ENCODE measurements around the gene NPEPPS.

NPEPPS gene

GRCh38 chr17:47670064-47670463 is 139.2 kb downstream of the NPEPPS start:
- TF ChIP-seq CTCF (IDR thresholded peaks at IDR 0.05), result no peak
- H3K36me3 ChIP-seq, result peaks cover 84% of the 10 kb centered on the region
- no peaks in the 10 kb centered on the region for H3K9me3 ChIP-seq
- H3K4me3 ChIP-seq (ENCODE audit: low read depth in 1 of 2, low read length in 1 of 2), result peak overlapping the region; percentile 53
- H3K4me1 ChIP-seq (ENCODE audit: control insufficient read depth in 1 of 2, insufficient read depth in 1 of 2, low read depth in 1 of 2, low read length in 1 of 2), result peaks cover 85 to 86% of the 10 kb centered on the region in 2 experiments
- H3K27me3 ChIP-seq, result no peaks in the 10 kb centered on the region
- H3K27ac ChIP-seq, result peak overlapping the region; percentile 90

Data from neutrophil (primary cell).